ENCODE results near the gene C1RL. TPM values are rescaled to one million over a fixed set of nuclear protein-coding genes. Genes with fewer than 3 reads are reported as not detected.
A peak's percentile ranks its signal among the peaks of the same experiment; 100 is the strongest.

C1RL gene
- total RNA-seq, 4 donors from 2014 or later, result 64.8 to 159 (median 88.2) TPM

DNA sequence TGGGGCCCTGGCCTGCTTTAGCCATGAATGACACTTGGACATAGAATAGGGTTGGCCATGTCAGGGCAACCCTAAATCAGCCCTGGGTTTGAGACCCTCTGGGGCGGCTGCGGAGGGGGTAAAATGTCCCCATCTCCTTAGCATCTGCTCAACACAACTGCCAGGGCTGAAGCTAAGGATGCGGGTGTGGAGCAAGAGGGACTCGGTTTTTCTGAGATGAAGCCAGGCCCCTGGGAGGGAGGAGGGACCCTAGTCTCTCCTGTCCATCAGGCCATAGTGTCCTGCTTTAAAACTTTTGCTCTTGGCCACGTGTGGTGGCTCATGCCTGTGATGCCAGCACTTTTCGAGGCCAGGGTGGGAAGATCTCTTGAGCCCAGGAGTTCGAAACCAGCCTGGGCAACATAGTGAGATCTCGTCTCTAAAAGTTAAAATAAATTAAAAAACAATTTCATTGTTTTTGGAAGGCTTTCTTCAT lies 16.0 kb downstream of the C1RL start:
- intact Hi-C loops (cut with DNase I), result loop anchor here (1.0 to 2.0 kb wide), 2 partner anchors 16 to 33 kb away; partner anchors contain the start of genes C1RL and C1S
- H3K4me1 ChIP-seq, result peaks cover 19 to 61% (median 54%) of the 10 kb centered on the region in 4 donors
- H3K9me3 ChIP-seq, result no peaks in the 10 kb centered on the region
- H3K27me3 ChIP-seq, result no peaks in the 10 kb centered on the region
- 76% methylated on average over 6 of the region's 8 CpGs for WGBS
- peak overlapping the region in 2 of 4 donors; percentile 53 to 75 for H3K4me3 ChIP-seq
- no peak for TF ChIP-seq POLR2AphosphoS5 (IDR thresholded peaks at IDR 0.05)
- TF ChIP-seq, protein P1, sequence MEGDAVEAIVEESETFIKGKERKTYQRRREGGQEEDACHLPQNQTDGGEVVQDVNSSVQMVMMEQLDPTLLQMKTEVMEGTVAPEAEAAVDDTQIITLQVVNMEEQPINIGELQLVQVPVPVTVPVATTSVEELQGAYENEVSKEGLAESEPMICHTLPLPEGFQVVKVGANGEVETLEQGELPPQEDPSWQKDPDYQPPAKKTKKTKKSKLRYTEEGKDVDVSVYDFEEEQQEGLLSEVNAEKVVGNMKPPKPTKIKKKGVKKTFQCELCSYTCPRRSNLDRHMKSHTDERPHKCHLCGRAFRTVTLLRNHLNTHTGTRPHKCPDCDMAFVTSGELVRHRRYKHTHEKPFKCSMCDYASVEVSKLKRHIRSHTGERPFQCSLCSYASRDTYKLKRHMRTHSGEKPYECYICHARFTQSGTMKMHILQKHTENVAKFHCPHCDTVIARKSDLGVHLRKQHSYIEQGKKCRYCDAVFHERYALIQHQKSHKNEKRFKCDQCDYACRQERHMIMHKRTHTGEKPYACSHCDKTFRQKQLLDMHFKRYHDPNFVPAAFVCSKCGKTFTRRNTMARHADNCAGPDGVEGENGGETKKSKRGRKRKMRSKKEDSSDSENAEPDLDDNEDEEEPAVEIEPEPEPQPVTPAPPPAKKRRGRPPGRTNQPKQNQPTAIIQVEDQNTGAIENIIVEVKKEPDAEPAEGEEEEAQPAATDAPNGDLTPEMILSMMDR (IDR thresholded peaks at IDR 0.05), result no peak
- no peak for TF ChIP-seq POLR2A (IDR thresholded peaks at IDR 0.05; ENCODE audit: low read depth)
- TF ChIP-seq EP300 (IDR thresholded peaks at IDR 0.05), result no peak
- peak overlapping the region; percentile 81 to 88 (median 85) for H3K27ac ChIP-seq (replicated peaks in 1 of 4)
- DNase-seq (ENCODE audit: extremely low spot score), result no peak
- H3K36me3 ChIP-seq, result peaks cover 8 to 36% (median 20%) of the 10 kb centered on the region in 4 donors

DNA sequence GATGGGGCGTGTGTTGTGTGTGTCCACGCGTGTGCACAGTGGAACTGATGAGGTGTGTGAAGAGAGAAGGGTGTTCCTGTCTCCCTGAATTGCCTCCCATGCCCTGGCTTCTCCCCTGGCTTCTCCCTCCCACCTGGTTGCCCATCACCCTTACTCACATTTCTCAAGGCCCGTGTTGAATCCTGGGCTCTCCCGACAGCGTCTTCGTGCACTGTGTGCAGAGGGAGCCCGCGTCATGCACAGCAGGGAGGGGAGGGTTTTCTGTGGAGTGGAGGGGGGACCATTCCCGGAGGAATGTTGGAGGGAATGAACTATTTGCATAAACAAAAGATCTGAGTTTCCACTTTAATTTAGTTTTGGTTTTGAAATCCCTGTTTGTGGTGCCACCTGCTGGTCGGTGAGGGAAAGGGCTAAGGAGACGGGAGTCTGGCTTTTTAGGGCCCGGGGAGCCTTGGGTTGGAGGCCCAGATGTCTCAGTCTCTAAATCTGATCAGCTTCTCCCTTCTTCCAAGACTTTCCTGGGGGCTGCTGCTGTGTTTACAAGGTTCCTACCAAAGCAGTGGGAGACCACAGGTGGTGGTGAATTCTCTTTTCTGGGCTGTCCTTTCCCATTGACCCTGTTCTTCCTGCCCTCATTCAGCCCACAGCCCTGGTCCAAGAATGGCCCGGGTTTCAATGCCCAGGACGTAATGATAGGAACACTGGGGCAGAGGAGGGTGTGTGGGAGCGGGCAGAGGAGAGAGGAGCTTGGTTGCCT lies 16.6 kb downstream of the C1RL start, which contains the start of gene C1R:
C1R (minus strand) TSS at position 217 of the 757 bp plus-strand sequence; CDS start at position 160, 57 bp downstream.
- intact Hi-C loops (cut with DNase I), result loop anchor here (1.0 to 2.0 kb wide), 2 partner anchors 16 to 32 kb away; partner anchors contain the start of genes C1RL and C1S
- H3K4me3 ChIP-seq, result peak within 1 kb of the TSS; percentile 53 to 75 (median 61)
- peak within 1 kb of the TSS; percentile 81 to 88 (median 85) for H3K27ac ChIP-seq (replicated peaks in 1 of 4)
- H3K27me3 ChIP-seq, result no peaks in the 10 kb centered on the region
- H3K36me3 ChIP-seq, result peaks cover 14 to 36% (median 23%) of the 10 kb centered on the region in 4 donors
- TF ChIP-seq, protein P1 (IDR thresholded peaks at IDR 0.05), result peak; percentile 91 to 95 (median 94)
- TF ChIP-seq POLR2AphosphoS5 (IDR thresholded peaks at IDR 0.05), result peak; percentile 82 to 95
- TF ChIP-seq POLR2A (IDR thresholded peaks at IDR 0.05; ENCODE audit: low read depth), result peak; percentile 68
- no peak for TF ChIP-seq EP300 (IDR thresholded peaks at IDR 0.05)
- 19% methylated on average over 16 of the region's 16 CpGs for WGBS
- H3K9me3 ChIP-seq, result no peaks in the 10 kb centered on the region
- DNase-seq (ENCODE audit: extremely low spot score), result peak; percentile 96
- peaks cover 19 to 61% (median 54%) of the 10 kb centered on the region in 4 donors for H3K4me1 ChIP-seq

DNA sequence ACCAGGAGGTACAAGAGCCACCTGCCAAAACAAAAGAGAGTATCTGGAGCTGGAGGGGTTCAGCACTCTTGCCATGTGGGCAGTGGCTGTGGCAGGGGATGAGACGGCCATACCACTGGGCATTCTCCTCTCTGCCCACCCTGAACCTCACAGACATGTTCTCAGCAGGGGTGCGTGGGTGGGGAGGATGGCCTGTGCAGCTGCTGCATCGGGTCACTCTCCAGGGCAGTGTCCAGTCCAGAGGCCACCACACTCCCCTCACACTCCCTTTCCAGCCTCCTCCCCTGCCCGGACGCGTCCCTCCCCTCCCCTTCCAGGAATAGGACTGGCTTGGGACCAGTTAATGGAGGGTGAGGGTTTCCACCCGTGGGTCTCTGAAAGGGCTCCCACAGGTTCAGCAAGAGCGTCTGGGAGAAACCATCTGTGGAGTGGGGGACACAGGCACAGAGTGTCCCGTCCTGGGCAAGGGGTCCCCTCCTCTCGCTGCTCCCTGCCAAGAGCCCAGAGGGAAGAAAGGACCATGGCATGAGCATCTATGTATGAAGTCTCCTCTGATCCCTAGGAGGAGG lies 17.3 kb downstream of the C1RL start:
- peak; percentile 22 for TF ChIP-seq EP300 (IDR thresholded peaks at IDR 0.05)
- TF ChIP-seq POLR2A (IDR thresholded peaks at IDR 0.05; ENCODE audit: low read depth), result no peak
- peaks cover 15 to 38% (median 25%) of the 10 kb centered on the region in 4 donors for H3K36me3 ChIP-seq
- DNase-seq (ENCODE audit: extremely low spot score), result no peak
- H3K27ac ChIP-seq (replicated peaks in 1 of 4), result peak overlapping the region; percentile 81 to 88 (median 85)
- no peaks in the 10 kb centered on the region for H3K9me3 ChIP-seq
- no peaks in the 10 kb centered on the region for H3K27me3 ChIP-seq
- H3K4me1 ChIP-seq, result peaks cover 19 to 61% (median 54%) of the 10 kb centered on the region in 4 donors
- H3K4me3 ChIP-seq, result peak overlapping the region; percentile 53 to 75 (median 61)
- intact Hi-C loops (cut with DNase I), result loop anchor here (1.0 to 2.0 kb wide), 2 partner anchors 17 to 31 kb away; partner anchors contain the start of genes C1RL and C1S
- 39% methylated on average over 3 of the region's 10 CpGs for WGBS

DNA sequence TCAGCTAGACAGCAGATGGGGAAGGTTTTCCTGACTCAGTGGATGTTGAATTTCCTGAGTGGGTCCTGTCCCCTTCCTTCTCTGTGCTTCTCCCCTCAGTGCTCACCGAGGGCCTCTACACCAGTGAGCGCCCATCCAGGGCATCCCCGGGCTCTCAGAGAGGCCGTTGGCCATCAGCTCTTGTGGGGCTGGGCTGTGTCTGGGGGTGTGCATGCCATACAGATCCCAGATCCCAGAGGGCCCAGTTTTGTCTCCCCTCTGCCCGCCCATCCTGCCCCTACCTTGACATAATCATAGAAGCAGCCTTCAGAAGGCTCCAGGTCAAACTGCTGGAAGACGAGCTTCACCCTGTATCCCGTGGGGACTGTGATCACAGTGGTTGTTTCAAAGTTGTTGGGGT lies 17.8 kb downstream of the C1RL start:
- Histone ChIP-seq H3K4me3 (peak overlapping the region; percentile 53 to 75 (median 61)), H3K9me3 (no peaks in the 10 kb centered on the region), H3K27ac (replicated peaks in 1 of 4) (peak overlapping the region; percentile 81 to 88 (median 85)), H3K4me1 (peaks cover 19 to 61% (median 54%) of the 10 kb centered on the region in 4 donors), H3K36me3 (peaks cover 15 to 42% (median 28%) of the 10 kb centered on the region in 4 donors), H3K27me3 (no peaks in the 10 kb centered on the region)
- WGBS, result 87% methylated on average over 4 of the region's 7 CpGs
- no peak for TF ChIP-seq EP300 (IDR thresholded peaks at IDR 0.05)
- TF ChIP-seq POLR2A (IDR thresholded peaks at IDR 0.05; ENCODE audit: low read depth), result no peak
- no peak for TF ChIP-seq POLR2AphosphoS5 (IDR thresholded peaks at IDR 0.05)
- TF ChIP-seq, protein P1 (IDR thresholded peaks at IDR 0.05), result no peak
- intact Hi-C loops (cut with DNase I), result no loop called here
- DNase-seq (ENCODE audit: extremely low spot score), result no peak

Measured in esophagus muscularis mucosa (tissue), 4 donors.